HL-60/S4 treated with phorbol 12-myristate 13-acetate at 8.2 ng/mL for 4 days and 3 days (cell line): ENCODE data around the gene PROM1.

Experiments
- in situ Hi-C: fragments of 300-500 bp; cut with MboI; formaldehyde crosslinking; loops from 2 replicates; pipeline ENCODE4 v1.15.0; 2022; ENCODE audit warnings: low sequenced_read_pairs

PROM1 gene

GRCh38 chr4:15956179-15956850 is 127.5 kb downstream of the PROM1 start:
- in situ Hi-C loops = no loop called here

DNA sequence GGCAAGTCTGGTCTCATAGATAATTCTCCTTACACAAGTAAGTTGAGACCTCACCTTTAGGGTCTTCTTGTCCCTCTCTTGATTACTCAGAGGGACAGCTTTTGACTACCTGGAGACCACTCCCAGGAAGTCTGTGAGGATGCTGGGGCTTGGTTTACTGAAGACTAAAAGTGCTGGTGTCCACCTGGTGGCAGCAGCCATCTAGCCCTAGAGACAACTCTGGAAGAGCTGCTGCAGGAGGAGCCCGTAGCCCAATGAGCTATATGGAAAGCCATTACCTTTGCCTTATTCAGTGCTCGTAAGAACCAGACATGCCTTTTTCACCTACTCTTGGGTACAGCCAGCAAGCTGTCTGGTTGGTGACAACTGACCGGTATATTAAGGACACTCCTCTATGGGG is 128.2 kb downstream of the PROM1 start:
- in situ Hi-C loops = no loop called here

DNA sequence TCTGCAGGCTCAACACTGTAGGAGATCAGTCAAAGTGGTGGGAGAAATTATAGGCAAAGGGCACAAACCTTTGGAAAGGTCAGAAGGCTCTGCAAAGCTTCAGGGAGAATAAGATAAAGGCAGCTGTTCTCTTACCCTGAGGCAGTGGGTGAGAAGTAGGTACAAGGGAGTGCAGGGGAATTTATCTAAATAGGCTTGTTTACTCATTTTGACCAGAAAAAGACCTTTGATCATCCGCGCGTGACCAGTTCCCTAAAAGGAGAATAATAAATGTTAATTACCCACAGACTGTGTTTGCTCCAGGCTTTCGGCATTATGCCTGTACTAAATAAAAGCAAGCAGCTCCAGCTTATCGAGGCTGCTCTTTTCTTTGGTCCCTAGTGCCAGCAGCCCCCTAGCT is 130.2 kb downstream of the PROM1 start:
- in situ Hi-C loops = no loop called here

GRCh38 chr4:15951781-15952180 is 132.0 kb downstream of the PROM1 start:
- in situ Hi-C loops = no loop called here

GRCh38 chr4:15948826-15949225 is 135.0 kb downstream of the PROM1 start:
- in situ Hi-C loops = no loop called here

- in situ Hi-C loops = no loop called here
Measured at GRCh38 chr4:15947684-15948083, 136.1 kb downstream of the PROM1 start.

DNA sequence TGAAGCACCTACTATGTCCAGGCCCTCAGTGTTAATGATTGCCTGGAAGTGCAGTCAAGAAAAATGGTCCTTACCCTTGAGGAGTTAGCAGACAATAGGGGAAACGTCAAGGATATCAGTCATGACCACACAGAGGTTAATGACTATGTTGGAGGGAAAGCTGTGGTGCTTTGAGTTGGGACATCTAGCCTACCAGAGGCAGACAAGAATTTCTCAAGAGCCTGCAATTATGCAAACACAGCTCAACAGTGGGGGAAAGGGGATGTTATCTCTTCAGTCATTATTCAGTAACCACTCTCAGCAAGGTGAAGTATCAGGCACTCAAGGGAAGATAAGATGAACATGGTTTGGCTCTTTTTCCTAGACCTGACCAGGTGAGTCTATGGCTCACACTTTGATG is 138.3 kb downstream of the PROM1 start:
- in situ Hi-C loops = no loop called here

GRCh38 chr4:15944895-15945294 is 138.9 kb downstream of the PROM1 start:
- in situ Hi-C loops = no loop called here

- in situ Hi-C loops = no loop called here
Measured at GRCh38 chr4:15942283-15942682, 141.5 kb downstream of the PROM1 start.

- in situ Hi-C loops = no loop called here
Measured at GRCh38 chr4:15938640-15939039, 145.2 kb downstream of the PROM1 start, which contains the start of gene FGFBP1. FGFBP1 (minus strand) TSS chr4:15938740; CDS start chr4:15936632, 2,108 bp downstream.

- in situ Hi-C loops = no loop called here
Measured at GRCh38 chr4:15938182-15938581, 145.6 kb downstream of the PROM1 start.

DNA sequence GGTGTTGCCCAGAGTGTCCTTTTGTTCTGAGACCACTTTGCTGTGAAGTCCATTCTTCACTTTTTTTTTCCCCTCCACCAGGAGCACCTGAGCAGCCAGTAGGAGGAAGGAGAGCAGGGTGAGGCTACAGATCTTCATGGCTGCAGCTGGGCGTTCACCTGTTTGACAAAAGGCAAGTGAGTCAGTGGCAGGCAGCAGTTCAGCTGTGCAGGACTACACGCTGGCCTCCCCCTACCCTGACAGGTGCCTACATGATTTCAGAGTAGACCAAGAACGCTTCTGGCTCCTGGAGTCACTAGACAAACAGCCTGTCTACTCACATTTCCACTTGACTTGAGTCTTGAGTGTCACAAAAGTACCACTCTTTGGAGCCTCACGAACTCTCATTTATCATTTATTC is 147.3 kb downstream of the PROM1 start:
- in situ Hi-C loops = no loop called here

- in situ Hi-C loops = no loop called here
Measured at GRCh38 chr4:15935504-15936402, 148.1 kb downstream of the PROM1 start.

- in situ Hi-C loops = no loop called here
Measured at GRCh38 chr4:15934259-15934658, 149.6 kb downstream of the PROM1 start.

DNA sequence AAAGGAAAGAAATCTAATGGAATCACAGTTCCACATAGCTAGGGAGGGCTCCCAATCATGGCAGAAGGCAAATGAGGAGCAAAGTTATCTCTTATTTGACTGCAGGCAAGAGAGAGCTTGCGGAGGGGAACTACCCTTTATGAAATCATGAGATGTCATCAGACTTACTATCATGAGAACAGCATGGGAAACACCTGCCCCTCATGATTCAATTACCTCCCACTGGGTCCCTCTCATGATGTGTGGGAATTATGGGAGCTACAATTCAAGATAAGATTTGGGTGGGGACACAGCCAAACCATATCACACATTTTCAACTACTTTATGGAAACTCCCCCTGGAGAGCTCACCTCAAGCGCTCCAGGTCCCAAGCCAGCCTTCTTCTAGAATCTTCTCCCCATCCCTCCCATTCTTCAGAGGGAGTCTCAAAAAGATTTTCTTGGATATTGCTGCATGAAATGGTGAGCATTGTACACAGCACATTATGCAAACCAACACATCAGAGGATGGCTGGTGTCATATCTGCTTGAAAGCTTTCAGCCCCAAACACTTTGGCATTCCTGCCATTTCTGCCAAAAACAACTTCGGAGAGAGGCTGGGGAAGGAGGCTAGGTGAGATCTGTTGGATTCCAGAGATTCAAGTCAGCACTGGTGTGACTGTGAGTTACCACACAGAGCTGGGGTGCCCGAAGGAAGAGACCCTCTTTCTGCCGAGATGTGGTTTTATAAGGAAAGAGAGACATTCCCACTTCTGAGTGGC is 152.2 kb downstream of the PROM1 start:
- in situ Hi-C loops = no loop called here

GRCh38 chr4:15930314-15930713 is 153.5 kb downstream of the PROM1 start:
- in situ Hi-C loops = no loop called here

DNA sequence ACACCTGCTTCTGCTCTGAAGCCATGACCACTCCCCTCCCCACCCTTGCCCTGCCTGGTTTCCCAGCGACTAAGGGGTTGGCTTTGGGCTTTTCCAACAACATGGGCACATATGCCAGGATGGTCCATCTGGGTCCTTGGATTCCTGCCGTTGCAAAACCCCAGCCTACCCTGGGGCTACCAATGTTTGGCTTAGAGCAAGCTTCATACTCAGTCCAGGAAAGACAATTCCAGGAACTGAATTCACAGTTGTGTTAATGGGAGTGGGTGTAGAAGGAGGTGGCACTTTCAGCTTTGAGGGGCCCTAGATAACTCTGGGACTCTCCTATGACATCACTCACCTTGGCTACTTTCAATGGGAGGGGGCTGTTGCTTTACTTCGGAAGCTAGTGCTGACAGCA is 154.3 kb downstream of the PROM1 start:
- in situ Hi-C loops = no loop called here

- in situ Hi-C loops = no loop called here
Measured at GRCh38 chr4:15928883-15929282, 154.9 kb downstream of the PROM1 start.

GRCh38 chr4:15926486-15926885 is 157.3 kb downstream of the PROM1 start:
- in situ Hi-C loops = no loop called here

DNA sequence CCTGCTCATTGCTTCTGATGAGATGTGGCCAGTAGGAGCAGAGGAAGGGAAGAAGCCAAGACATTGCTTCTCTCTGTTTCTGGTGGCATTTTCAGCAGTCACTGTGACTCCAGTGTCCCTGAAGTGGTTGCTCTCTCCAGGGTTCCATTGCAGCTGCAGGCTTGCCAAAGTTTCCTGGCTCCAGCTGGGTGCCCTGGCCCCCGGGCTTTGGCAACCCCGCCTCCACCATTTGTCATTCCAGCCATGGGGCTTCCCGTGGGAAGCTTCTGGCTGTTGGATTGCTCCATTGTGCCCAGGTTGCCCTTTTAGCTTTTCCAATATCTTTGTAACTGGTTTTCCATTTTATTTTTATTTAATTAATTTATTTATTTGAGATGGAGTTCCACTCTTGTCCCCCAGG is 158.0 kb downstream of the PROM1 start:
- in situ Hi-C loops = no loop called here

DNA sequence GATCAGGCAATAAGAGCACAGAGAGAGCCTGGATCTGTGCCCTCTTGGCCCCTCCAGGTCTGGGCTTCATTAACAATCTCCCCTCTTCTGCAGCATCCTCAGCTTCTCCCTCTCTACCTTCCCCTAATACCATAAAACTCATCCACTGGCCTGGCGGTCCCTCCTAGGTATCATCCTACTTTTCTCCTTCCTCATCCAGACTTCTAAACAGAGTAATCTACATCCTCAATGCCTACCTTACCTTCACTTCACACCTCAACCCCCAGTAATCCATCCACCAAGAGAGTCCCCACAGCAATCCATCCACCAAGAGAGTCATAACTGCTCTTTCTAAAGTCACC is 162.3 kb downstream of the PROM1 start:
- in situ Hi-C loops = no loop called here
